Transverse colon (tissue), 4 donors: ENCODE results near the gene NIF3L1. TPM values are rescaled to one million over a fixed set of nuclear protein-coding genes. Genes with fewer than 3 reads are reported as not detected.

ENCODE experiments used
- DNase-seq: peaks from one replicate; pipeline ENCODE4 v3.0.0-alpha.2; 2019
- H3K27ac ChIP-seq, 4 donors: fragments of 200-600 bp; sonication (generic); 2 replicates each; pipeline ENCODE4 v1.5.1; 2016 to 2018; ENCODE audit warnings: inconsistent platforms in 4 of 4
- H3K27me3 ChIP-seq: fragments of 200-600 bp; sonication (generic); 2 replicates; pipeline ENCODE4 v1.5.1; 2017; ENCODE audit warnings: inconsistent platforms
- H3K36me3 ChIP-seq, 4 donors: fragments of 200-600 bp; sonication (generic); 2 replicates each; pipeline ENCODE4 v1.5.1; 2017 to 2019; ENCODE audit warnings: inconsistent platforms in 4 of 4
- H3K4me1 ChIP-seq, 4 donors: fragments of 200-600 bp; sonication (generic); 2 replicates each; pipeline ENCODE4 v1.5.1; 2017 to 2020; ENCODE audit warnings: inconsistent platforms in 4 of 4
- H3K4me3 ChIP-seq, 4 donors: fragments of 200-600 bp; sonication (generic); 1 replicate in 1 of 4; 2 replicates in 3 of 4; pipeline versions ENCODE4 v1.5.1 to v1.6.1; 2017 to 2019; ENCODE audit warnings: inconsistent platforms in 4 of 4
- H3K9me3 ChIP-seq, 2 donors: fragments of 200-600 bp; sonication (generic); 2 replicates each; pipeline ENCODE4 v1.5.1; 2017 to 2019; ENCODE audit warnings: inconsistent platforms in 2 of 2
- EP300 ChIP-seq: sonication (generic); formaldehyde crosslinking; IDR thresholded peaks from one replicate; pipeline ENCODE4 v1.6.1; 2017; ENCODE audit warnings: antibody characterized with exemption, low read depth
- POLR2A ChIP-seq: fragments of 450-650 bp; IDR thresholded peaks from one replicate; pipeline ENCODE4 v1.6.1; 2016; ENCODE audit warnings: antibody characterized with exemption, mild to moderate bottlenecking, moderate library complexity
- POLR2AphosphoS5 ChIP-seq, 3 donors: sonication (generic); formaldehyde crosslinking; IDR thresholded peaks; one replicate each; pipeline ENCODE4 v1.6.1; 2016; ENCODE audit warnings: antibody characterized with exemption in 3 of 3
- WGBS, 2 donors: methylation state at CpG; one replicate each; pipeline ENCODE4 v1.1.5; 2018; ENCODE audit warnings: low coverage in 1 of 2; 5-methylcytosine and 5-hydroxymethylcytosine counted together
- in situ Hi-C, 4 donors: fragments of 200-750 bp; cut with MboI; loops; one replicate each; pipeline versions ENCODE4 v1.15.0 to v1.15.1; 2017; ENCODE audit warnings: low sequenced_read_pairs in 3 of 4, low pct_ligation_motif_present in 1 of 4, low pct_unique_long_range_greater_than_20kb in 1 of 4
- intact Hi-C: fragments of 100-400 bp; cut with DNase I; formaldehyde crosslinking; loops from one replicate; pipeline ENCODE4 v1.15.1; 2023; ENCODE audit warnings: low total_unique reads
- total RNA-seq, 4 donors: library from RNA; depleted of rRNA; stranded (reverse); fragments of >200 nt; gene quantifications; one replicate each; pipeline ENCODE4 v1.1.0, GENCODE V29; 2016
- TF ChIP-seq, protein P1 (sequence below), 5 experiments: fragments of 200-600 bp in 3 of 5; fragments of 450-650 bp in 2 of 5; sonication (generic) in 3 of 5; IDR thresholded peaks; 1 replicate in 2 of 5; 2 replicates in 3 of 5; pipeline ENCODE4 v1.5.1; 2016 to 2017; ENCODE audit warnings: antibody characterized with exemption in 5 of 5, inconsistent platforms in 3 of 5, mild to moderate bottlenecking in 2 of 5, moderate library complexity in 1 of 5

Gene NIF3L1
- total RNA-seq, 4 donors from 2014 or later = 14.5 to 26.6 (median 21.5) TPM

- H3K27me3 ChIP-seq = no peaks in the 10 kb centered on the region
- intact Hi-C loops = no loop called here
- H3K4me1 ChIP-seq = no peaks in the 10 kb centered on the region
- TF ChIP-seq POLR2AphosphoS5 (IDR thresholded peaks at IDR 0.05) = no peak
- TF ChIP-seq POLR2A = no peak
- TF ChIP-seq EP300 = no peak
- TF ChIP-seq, protein P1, sequence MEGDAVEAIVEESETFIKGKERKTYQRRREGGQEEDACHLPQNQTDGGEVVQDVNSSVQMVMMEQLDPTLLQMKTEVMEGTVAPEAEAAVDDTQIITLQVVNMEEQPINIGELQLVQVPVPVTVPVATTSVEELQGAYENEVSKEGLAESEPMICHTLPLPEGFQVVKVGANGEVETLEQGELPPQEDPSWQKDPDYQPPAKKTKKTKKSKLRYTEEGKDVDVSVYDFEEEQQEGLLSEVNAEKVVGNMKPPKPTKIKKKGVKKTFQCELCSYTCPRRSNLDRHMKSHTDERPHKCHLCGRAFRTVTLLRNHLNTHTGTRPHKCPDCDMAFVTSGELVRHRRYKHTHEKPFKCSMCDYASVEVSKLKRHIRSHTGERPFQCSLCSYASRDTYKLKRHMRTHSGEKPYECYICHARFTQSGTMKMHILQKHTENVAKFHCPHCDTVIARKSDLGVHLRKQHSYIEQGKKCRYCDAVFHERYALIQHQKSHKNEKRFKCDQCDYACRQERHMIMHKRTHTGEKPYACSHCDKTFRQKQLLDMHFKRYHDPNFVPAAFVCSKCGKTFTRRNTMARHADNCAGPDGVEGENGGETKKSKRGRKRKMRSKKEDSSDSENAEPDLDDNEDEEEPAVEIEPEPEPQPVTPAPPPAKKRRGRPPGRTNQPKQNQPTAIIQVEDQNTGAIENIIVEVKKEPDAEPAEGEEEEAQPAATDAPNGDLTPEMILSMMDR (IDR thresholded peaks at IDR 0.05) = no peak
- no peak overlapping the region for H3K27ac ChIP-seq
- H3K9me3 ChIP-seq = no peaks in the 10 kb centered on the region
- H3K36me3 ChIP-seq = peaks cover 0 to 69% (median 24%) of the 10 kb centered on the region in 4 donors
- WGBS, 2 donors = 86 to 91% methylated on average over 1 of the region's 1 CpG
- H3K4me3 ChIP-seq = no peak overlapping the region
- DNase-seq = no peak
- in situ Hi-C loops = no loop called here
Measured at GRCh38 chr2:200943527-200944105, 54.4 kb downstream of the NIF3L1 start.

DNA sequence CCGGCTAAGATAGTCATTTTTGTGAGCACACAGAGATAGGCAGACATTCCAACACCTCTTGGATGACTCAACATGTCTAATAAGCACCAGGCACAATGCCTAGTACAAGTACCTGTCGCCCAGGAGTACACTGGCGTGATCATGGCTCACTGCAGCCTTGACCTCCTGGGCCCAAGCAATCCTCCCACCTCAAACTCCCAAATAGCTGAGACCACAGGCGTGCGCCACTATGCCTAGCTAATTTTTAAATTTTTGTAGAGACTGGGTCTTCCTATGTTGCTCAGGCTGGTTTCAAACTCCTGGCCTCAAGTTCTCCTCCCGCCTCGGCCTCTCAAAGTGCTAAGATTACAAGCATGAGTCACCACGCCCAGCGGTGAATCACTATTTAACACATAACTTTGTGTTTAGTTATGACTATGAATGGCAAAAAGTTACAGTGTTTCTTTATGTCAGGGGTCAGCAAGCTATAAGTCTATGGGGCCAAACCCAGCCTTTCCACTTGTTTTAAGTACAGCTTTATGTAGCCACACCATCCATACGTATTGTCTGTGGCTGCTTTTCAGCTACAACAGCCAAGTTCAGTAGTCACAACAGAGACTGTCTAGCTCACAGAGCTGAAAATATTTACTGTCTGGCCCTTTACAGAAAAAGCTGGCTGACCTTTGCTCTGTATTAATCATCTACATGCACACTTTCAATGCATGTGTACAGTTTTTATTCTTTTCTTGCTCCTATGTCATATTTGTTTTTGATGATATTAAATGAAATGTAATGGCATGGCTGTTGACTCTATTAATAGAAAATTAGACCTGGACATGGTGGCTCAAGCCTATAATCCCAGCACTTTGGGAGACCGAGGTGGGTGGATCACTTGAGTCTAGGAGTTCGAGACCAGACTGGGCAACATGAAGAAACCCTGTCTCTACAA lies 55.6 kb downstream of the NIF3L1 start:
- intact Hi-C loops = no loop called here
- peaks cover 0 to 71% (median 29%) of the 10 kb centered on the region in 4 donors for H3K36me3 ChIP-seq
- H3K9me3 ChIP-seq = no peaks in the 10 kb centered on the region
- in situ Hi-C loops = no loop called here
- peak; percentile 60 for DNase-seq
- no peaks in the 10 kb centered on the region for H3K4me1 ChIP-seq
- no peak overlapping the region for H3K4me3 ChIP-seq
- no peaks in the 10 kb centered on the region for H3K27me3 ChIP-seq
- peak overlapping the region in 3 of 4 donors; percentile 2 to 24 (median 7) for H3K27ac ChIP-seq
- TF ChIP-seq, protein P1 (IDR thresholded peaks at IDR 0.05) = no peak
- TF ChIP-seq POLR2AphosphoS5 (IDR thresholded peaks at IDR 0.05) (no peak), POLR2A (no peak), EP300 (no peak)
- WGBS, 2 donors = 62 to 83% methylated on average over 7 to 12 of the region's 12 CpGs

DNA sequence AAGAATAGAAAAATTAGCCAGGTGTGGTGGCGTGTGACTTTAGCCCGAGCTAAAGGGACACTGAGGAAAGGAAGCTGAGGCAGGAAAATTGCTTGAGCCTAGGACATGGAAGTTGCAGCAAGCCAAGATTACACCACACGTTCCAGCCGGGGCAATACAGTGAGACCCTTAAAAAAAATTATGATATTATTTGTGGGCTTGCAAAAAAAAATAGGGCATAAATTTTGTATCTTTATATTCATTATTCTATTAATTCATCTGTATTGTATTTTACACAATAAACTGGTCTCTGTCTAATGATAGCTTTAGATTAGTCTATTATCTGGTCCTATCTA lies 56.2 kb downstream of the NIF3L1 start:
- intact Hi-C loops (no loop called here), in situ Hi-C loops (no loop called here)
- no peak overlapping the region for H3K4me3 ChIP-seq
- TF ChIP-seq EP300 = no peak
- TF ChIP-seq, protein P1 (IDR thresholded peaks at IDR 0.05) = no peak
- TF ChIP-seq POLR2AphosphoS5 (IDR thresholded peaks at IDR 0.05) = no peak
- no peak for TF ChIP-seq POLR2A
- peaks cover 0 to 69% (median 29%) of the 10 kb centered on the region in 4 donors for H3K36me3 ChIP-seq
- H3K27me3 ChIP-seq = no peaks in the 10 kb centered on the region
- no peaks in the 10 kb centered on the region for H3K9me3 ChIP-seq
- no peaks in the 10 kb centered on the region for H3K4me1 ChIP-seq
- H3K27ac ChIP-seq = peak overlapping the region in 3 of 4 donors; percentile 2 to 24 (median 7)
- WGBS, 2 donors = 92% methylated on average over 4 of the region's 4 CpGs; no CpG with 5 or more reads in 1 of the 2 donors
- no peak for DNase-seq

- H3K27ac ChIP-seq = no peak overlapping the region
- H3K27me3 ChIP-seq = no peaks in the 10 kb centered on the region
- intact Hi-C loops (no loop called here), in situ Hi-C loops (loop anchor here in 2 of 4 donors (25.0 kb wide), 1 partner anchor 112 kb away; the partner anchor contains the start of genes HYCC2 (in 2 of the 2) and NDUFB3 (in 2 of the 2))
- 93 to 94% methylated on average over 3 of the region's 3 CpGs for WGBS, 2 donors
- no peaks in the 10 kb centered on the region for H3K4me1 ChIP-seq
- no peaks in the 10 kb centered on the region for H3K9me3 ChIP-seq
- TF ChIP-seq POLR2AphosphoS5 (IDR thresholded peaks at IDR 0.05) (no peak), EP300 (no peak), POLR2A (no peak)
- TF ChIP-seq, protein P1 (IDR thresholded peaks at IDR 0.05) = no peak
- peaks cover 0 to 72% (median 23%) of the 10 kb centered on the region in 4 donors for H3K36me3 ChIP-seq
- no peak for DNase-seq
- no peak overlapping the region for H3K4me3 ChIP-seq
Measured at GRCh38 chr2:200950378-200950777, 61.2 kb downstream of the NIF3L1 start.
